ENCODE data around the gene TMPRSS5.
"Not testable (repeated sequence)": the region's sequence is repeated elsewhere in the genome, so short reads cannot be mapped to it uniquely, and the experiment has no call there.

TMPRSS5 gene

GRCh38 chr11:113705871-113706655, at the start of gene TMPRSS5:
Gene TMPRSS5 (minus strand): TSS chr11:113706308. CDS start chr11:113706224, 84 bp downstream.
- DNase-seq (ENCODE audit: low read depth) = no peak

- no peak for DNase-seq (ENCODE audit: low read depth)
Measured at GRCh38 chr11:113752932-113753331, 46.8 kb upstream of the TMPRSS5 start.

- DNase-seq (ENCODE audit: low read depth) = no peak
Measured at GRCh38 chr11:113736323-113736722, 30.2 kb upstream of the TMPRSS5 start.

GRCh38 chr11:113732092-113732491, 26.0 kb upstream of the TMPRSS5 start:
- no peak for DNase-seq (ENCODE audit: low read depth)

GRCh38 chr11:113730887-113731726, 25.0 kb upstream of the TMPRSS5 start:
- peak; percentile 66 for DNase-seq (ENCODE audit: low read depth)

- DNase-seq (ENCODE audit: low read depth) = peak; percentile 4
Measured at GRCh38 chr11:113729456-113729855, 23.3 kb upstream of the TMPRSS5 start.

- DNase-seq (ENCODE audit: low read depth) = no peak
Measured at GRCh38 chr11:113728814-113729213, 22.7 kb upstream of the TMPRSS5 start.

- no peak for DNase-seq (ENCODE audit: low read depth)
Measured at GRCh38 chr11:113725913-113726312, 19.8 kb upstream of the TMPRSS5 start.

GRCh38 chr11:113725407-113725806, 19.3 kb upstream of the TMPRSS5 start:
- DNase-seq (ENCODE audit: low read depth) = peak; percentile 24

GRCh38 chr11:113724778-113725177, 18.7 kb upstream of the TMPRSS5 start:
- no peak for DNase-seq (ENCODE audit: low read depth)

GRCh38 chr11:113723787-113724186, 17.7 kb upstream of the TMPRSS5 start:
- DNase-seq (ENCODE audit: low read depth) = no peak

GRCh38 chr11:113722934-113723333, 16.8 kb upstream of the TMPRSS5 start:
- DNase-seq (ENCODE audit: low read depth) = no peak

GRCh38 chr11:113722221-113722620, 16.1 kb upstream of the TMPRSS5 start:
- DNase-seq (ENCODE audit: low read depth) = no peak

- no peak for DNase-seq (ENCODE audit: low read depth)
Measured at GRCh38 chr11:113721462-113722066, 15.5 kb upstream of the TMPRSS5 start.

GRCh38 chr11:113720478-113720877, 14.4 kb upstream of the TMPRSS5 start:
- DNase-seq (ENCODE audit: low read depth) = not testable (repeated sequence)

GRCh38 chr11:113715882-113716625, 9.9 kb upstream of the TMPRSS5 start:
- no peak for DNase-seq (ENCODE audit: low read depth)

- no peak for DNase-seq (ENCODE audit: low read depth)
Measured at GRCh38 chr11:113715273-113715672, 9.2 kb upstream of the TMPRSS5 start.

- no peak for DNase-seq (ENCODE audit: low read depth)
Measured at GRCh38 chr11:113710989-113711388, 4.9 kb upstream of the TMPRSS5 start.

GRCh38 chr11:113703551-113703950, 2.6 kb downstream of the TMPRSS5 start:
- DNase-seq (ENCODE audit: low read depth) = not testable (repeated sequence)

GRCh38 chr11:113701491-113701890, 4.6 kb downstream of the TMPRSS5 start:
- DNase-seq (ENCODE audit: low read depth) = no peak

- DNase-seq (ENCODE audit: low read depth) = no peak
Measured at GRCh38 chr11:113698515-113698914, 7.6 kb downstream of the TMPRSS5 start.

All from ELR (cell line).